MM.1S (cell line): ENCODE measurements around the gene ATOSA.

ENCODE experiments used
- CTCF ChIP-seq: fragments of 300-600 bp; sonication (generic); IDR thresholded peaks from 2 replicates; pipeline ENCODE4 v1.5.1; 2016; ENCODE audit warnings: antibody characterized with exemption, low read length, mixed read lengths
- EZH2phosphoT487 ChIP-seq: fragments of 300-600 bp; sonication (generic); IDR thresholded peaks from 2 replicates; pipeline ENCODE4 v1.6.1; 2018; ENCODE audit warnings: antibody characterized with exemption, low read length

- TF ChIP-seq CTCF (no peak), EZH2phosphoT487 (no peak)
These were observed 26.9 kb downstream of the ATOSA start for GRCh38 chr15:52652286-52652685.
